Ecto neural progenitor cell (in vitro differentiated cells): ENCODE measurements around the gene EIF5A2.

ENCODE experiments used
- DNase-seq: peaks from one replicate; pipeline ENCODE4 v3.0.0-alpha.2; 2018; ENCODE audit warnings: low spot score

The EIF5A2 gene

GRCh38 chr3:170852324-170852723 lies 56.1 kb downstream of the EIF5A2 start:
- DNase-seq = no peak

GRCh38 chr3:170848292-170848917 lies 60.0 kb downstream of the EIF5A2 start:
- DNase-seq = no peak

- no peak for DNase-seq
These were observed 64.1 kb downstream of the EIF5A2 start for GRCh38 chr3:170844377-170844776.

- no peak for DNase-seq
These were observed 68.1 kb downstream of the EIF5A2 start for GRCh38 chr3:170840291-170840859.

GRCh38 chr3:170839518-170840100 lies 68.8 kb downstream of the EIF5A2 start:
- no peak for DNase-seq
